8988T (cell line): ENCODE measurements around the gene FADS3.

ENCODE experiments used
- DNase-seq: peaks from one replicate; pipeline ENCODE4 v3.0.0; 2011

FADS3 gene

DNA sequence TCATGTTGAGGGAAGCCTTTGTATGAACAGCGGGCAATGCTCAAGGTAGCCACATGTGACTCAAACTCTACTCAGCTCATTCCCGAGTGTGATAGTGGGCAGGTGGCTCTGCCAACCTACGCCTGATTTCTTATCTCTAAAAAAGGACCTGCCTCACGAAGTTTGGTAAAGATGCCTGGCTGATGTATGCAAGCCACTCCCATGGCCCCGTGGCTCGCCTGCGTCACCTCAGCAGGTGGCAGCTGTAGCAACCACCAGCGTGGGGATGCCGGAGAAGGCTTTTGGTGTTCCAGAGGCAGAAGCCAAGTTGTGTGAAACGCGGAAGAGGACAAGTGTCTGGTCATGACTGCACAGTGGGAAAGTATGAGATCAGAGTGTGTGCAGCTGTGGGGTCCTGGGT is 57.9 kb downstream of the FADS3 start:
- no peak for DNase-seq

DNA sequence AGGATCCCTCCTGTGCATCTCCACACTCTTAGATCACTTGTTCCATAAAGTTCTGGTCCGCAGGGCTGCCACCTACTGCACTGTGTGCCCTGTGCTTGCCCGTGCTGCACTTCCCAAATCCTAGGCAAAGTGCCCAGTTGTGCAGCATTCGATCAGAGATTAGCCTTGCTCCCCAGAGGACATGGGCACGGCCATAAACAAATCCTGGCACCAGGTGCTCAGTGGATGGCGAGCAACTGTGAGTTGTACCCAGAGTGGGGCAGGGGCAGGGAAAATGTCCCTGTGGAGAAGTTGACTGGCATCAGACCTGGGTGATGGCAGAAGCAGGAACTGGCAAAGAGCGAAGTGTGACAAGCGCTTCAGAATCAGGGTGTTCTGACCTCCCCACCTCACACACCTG is 58.6 kb downstream of the FADS3 start:
- no peak for DNase-seq

DNA sequence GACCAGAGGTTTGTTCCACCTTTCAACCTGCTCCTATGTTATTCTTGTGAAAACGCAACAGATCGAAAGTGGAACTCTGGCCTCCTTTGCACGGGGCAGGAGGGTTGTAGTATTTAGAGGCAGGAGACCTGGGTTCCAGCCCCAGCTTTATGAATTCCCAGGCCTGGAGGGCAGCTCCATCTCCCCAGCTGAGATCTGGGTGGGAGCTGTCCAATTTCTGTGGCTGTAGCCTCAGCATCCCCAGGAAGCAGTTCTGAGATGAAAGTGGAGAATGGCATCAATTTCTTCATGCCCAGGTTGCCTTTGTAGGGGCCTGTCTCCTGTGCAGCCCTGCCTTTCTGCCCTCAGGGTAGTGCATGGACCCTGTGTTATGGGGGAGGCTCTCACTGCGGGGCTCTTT is 59.1 kb downstream of the FADS3 start:
- no peak for DNase-seq

DNA sequence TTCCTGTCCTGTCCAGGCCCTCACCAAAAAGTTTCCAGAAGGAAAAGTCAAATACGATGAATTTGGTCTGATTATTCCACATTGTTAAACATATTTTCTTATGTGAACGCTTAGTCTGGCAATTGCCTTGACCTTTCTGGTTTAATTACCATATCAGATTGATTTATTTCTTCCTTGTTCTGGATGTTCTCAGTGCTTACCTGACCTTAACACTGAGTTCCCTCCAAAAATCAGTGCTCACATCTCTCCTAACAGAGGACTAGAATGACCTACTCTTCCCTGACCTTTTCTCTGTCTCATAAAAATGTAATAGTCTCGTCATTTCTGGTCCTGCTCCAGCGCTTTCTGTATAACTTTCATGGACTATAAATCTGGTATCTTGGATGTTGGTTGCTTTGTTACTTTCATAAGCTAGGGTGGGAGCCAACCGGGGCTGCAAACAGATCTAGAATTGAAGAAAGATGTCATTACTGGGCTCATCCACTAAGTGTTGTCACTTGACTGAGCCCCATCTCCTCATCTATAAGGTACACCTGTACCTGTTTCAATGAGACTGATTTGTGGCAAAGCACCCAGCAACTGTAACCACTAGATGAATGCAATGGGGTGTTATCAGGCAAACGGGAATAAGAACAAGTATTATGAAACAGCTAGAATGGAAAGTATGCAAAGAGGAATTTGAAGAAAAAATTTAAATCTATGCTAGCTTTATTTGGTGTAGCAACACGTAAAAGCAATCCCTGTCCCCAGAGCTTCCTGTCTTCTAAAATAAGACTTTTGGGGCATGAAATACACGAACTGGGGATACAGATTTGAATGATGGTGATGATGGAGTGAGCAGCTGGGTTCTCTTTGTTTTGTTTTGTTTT is 60.9 kb downstream of the FADS3 start:
- no peak for DNase-seq

DNA sequence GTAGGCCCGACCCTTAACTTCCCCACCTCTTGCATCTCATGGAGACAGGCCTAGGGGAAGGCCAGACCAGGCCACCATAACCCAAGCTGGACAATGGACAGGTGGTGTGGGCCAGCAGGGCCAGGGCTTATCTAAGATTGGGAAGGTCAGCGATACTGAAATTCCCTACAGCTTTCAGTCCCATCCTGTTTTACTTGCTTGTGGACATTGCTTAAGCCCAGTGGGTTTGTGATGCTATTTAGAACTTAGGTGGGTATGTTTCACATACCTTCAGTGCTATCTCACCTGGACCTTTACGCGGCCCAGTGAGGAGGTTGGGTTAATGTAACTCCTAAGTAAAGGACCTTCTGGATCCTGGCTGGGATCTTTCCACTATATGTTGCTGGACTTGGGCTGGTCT is 61.5 kb downstream of the FADS3 start:
- DNase-seq, result no peak

DNA sequence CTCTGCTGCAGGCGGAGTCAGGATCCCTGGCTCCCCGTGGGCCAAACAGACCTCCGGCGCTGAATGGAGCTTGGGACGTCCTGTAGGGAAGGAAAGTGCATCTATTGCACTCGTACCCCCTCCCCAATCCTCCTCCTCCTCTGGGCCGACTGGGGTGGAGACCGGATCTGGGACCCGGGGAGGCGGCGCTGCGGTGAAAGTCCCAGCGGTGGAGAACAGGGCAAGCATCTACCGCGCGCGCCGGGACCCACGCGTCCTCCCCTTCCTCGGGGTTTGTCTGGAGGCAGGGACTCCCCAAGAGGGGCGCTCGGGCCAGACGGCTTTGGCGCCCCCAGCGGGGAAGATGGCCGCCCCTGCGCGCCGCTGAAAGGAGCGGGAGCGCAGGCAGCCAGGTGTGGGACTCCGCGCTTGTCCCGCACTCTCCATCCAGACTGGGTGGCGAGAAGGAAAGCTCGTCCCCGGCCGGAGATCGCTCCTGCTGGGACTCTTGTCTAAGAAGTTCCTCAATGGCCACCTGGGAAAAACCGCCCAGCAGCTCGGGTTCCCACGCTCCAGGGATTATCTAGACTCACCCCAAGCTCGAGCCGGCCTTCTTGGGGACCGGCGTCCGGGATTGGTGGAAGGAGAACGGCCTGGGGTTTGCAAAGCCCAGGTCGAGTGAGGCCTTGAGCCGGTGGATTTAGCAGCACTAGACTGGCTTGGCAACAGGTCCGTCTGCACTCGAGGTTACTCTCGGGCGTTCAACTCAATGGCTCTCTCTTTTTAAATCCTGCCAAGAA is 62.5 kb downstream of the FADS3 start:
- DNase-seq, result no peak

DNA sequence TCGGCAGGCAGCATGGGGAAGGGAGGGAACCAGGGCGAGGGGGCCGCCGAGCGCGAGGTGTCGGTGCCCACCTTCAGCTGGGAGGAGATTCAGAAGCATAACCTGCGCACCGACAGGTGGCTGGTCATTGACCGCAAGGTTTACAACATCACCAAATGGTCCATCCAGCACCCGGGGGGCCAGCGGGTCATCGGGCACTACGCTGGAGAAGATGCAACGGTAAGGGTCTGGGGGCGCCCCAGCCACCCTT is 63.0 kb downstream of the FADS3 start:
- DNase-seq, result no peak

DNA sequence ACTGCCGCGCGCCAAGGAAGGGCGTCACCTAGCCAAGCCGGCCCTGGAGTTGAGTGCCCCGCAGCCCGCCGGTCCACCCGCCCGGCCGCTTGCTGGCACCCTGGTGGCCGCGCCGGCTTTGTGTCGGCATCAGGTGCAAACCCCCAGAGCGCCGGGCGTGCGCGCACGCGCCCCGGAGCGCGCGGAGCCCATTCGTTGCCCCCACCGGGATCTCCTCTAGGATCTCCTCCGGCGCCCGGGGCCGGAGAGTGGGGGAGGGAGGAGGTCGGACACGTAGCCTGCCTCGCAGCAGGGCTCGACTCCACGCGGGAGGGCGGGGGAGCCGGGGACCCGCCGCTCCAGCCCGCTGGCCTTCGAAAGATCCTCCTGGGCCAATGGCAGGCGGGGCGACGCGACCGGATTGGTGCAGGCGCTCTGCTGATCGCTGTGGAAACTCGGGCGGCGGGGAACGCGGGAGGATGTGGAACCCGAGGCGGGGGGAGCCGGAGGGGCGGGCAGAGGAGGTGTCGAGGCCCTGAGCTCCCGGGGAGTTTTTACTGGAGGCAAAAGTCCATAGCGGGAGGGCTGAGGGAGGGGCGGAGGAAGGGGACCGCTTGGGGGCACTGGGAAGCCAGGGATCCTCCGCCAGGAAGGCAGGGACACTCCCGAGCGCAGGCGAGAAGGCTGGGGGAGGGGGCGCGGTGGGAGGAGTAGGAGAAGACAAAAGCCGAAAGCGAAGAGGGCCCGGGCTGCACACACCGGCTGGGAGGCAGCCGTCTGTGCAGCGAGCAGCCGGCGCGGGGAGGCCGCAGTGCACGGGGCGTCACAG is 63.6 kb downstream of the FADS3 start, which contains the start of gene FADS2:
Gene FADS2 (plus strand): TSS at position 730 of the 808 bp plus-strand sequence. CDS start 91 bp downstream, outside the sequence.
- DNase-seq, result no peak

DNA sequence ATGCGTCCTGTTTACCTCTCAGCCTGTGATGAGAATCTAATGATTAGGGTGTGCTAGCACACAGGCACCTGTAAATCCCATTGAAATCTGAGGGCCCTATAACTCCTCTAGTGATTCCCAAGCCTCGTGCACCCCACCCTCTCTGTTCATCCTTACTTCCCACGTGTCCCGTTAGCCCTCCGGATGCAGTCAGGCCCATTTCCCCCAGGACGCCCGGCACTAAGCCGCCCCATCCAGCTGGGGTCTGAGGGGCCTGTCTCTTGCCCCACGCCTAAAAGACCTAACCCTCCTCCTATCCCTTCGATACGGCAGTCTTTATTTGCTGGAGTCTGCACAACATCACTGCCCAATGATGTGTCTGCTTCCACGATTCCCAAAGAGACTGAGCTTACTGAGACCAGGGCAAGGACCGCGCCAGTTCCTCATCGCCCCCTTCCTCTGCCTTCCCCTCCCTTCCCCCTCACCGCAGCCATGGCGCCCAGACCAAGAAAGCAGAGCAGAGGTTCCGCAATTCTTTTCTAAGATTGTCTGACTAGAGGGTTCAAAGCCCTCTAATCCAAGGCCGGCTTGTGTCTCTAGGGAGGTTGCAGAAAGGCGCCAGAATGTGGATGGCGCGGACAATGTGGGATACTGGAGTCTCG is 64.3 kb downstream of the FADS3 start:
- no peak for DNase-seq
